NT2/D1 (cell line): ENCODE measurements around the gene MMD.

Source experiments
- YY1 ChIP-seq: IDR thresholded peaks from 2 replicates; pipeline ENCODE4 v1.6.1; 2011; ENCODE audit not compliant: insufficient read length, insufficient read depth
- ZNF274 ChIP-seq: IDR thresholded peaks from 2 replicates; pipeline ENCODE4 v1.6.1; 2011; ENCODE audit warnings: mild to moderate bottlenecking, low read depth, low read length

DNA sequence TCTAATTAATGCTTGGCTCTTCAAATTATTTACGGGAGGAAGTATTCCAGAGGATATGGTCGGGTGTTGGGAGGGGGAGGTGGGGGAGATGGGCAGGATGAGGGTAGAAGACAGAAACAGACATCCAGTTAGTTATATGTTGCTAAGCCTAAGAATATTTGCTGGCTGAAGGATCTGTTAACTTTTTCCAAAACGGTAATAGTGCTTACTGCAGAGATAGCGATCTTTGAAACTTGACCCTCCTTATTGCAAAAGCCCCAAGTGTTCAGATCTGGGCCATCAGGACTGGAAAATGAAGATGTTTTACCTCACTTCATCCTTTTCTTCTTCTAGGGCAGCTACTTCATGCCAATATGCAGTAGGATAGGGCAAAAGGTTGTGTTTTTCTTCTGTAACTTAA, 27.0 kb upstream of the MMD start:
- no peak for TF ChIP-seq ZNF274
- no peak for TF ChIP-seq YY1
